Sigmoid colon (tissue), 3 donors: ENCODE measurements around the gene PPL.
"Not testable (repeated sequence)": the region's sequence is repeated elsewhere in the genome, so short reads cannot be mapped to it uniquely, and the experiment has no call there.

Experiments
- POLR2A ChIP-seq, 2 donors: fragments of 450-650 bp; IDR thresholded peaks; one replicate each; pipeline ENCODE4 v1.6.1; 2016; ENCODE audit warnings: antibody characterized with exemption in 2 of 2, mild to moderate bottlenecking in 2 of 2, moderate library complexity in 2 of 2
- TF ChIP-seq, protein P1 (sequence below), 4 experiments: fragments of 450-650 bp in 3 of 4; fragments of 200-600 bp in 1 of 4; IDR thresholded peaks; one replicate each; pipeline ENCODE4 v1.5.1; 2016 to 2019; ENCODE audit warnings: antibody characterized with exemption in 4 of 4, mild to moderate bottlenecking in 3 of 4, moderate library complexity in 2 of 4

GRCh38 chr16:4963527-4963926 lies 26.6 kb upstream of the PPL start:
- TF ChIP-seq, protein P1, sequence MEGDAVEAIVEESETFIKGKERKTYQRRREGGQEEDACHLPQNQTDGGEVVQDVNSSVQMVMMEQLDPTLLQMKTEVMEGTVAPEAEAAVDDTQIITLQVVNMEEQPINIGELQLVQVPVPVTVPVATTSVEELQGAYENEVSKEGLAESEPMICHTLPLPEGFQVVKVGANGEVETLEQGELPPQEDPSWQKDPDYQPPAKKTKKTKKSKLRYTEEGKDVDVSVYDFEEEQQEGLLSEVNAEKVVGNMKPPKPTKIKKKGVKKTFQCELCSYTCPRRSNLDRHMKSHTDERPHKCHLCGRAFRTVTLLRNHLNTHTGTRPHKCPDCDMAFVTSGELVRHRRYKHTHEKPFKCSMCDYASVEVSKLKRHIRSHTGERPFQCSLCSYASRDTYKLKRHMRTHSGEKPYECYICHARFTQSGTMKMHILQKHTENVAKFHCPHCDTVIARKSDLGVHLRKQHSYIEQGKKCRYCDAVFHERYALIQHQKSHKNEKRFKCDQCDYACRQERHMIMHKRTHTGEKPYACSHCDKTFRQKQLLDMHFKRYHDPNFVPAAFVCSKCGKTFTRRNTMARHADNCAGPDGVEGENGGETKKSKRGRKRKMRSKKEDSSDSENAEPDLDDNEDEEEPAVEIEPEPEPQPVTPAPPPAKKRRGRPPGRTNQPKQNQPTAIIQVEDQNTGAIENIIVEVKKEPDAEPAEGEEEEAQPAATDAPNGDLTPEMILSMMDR (IDR thresholded peaks at IDR 0.05), result not testable (repeated sequence)
- TF ChIP-seq POLR2A (IDR thresholded peaks at IDR 0.05), result not testable (repeated sequence)
